Midbrain (tissue), 1 donor: ENCODE results near the gene FANK1.
"Not testable (repeated sequence)": the region's sequence is repeated elsewhere in the genome, so short reads cannot be mapped to it uniquely, and the experiment has no call there.

ENCODE experiments used
- DNase-seq: peaks from one replicate; lab custom pipeline; 2025; lab: John Stamatoyannopoulos, UW

The FANK1 gene

GRCh38 chr10:126022841-126023240, 126.5 kb downstream of the FANK1 start:
- no peak for DNase-seq

DNA sequence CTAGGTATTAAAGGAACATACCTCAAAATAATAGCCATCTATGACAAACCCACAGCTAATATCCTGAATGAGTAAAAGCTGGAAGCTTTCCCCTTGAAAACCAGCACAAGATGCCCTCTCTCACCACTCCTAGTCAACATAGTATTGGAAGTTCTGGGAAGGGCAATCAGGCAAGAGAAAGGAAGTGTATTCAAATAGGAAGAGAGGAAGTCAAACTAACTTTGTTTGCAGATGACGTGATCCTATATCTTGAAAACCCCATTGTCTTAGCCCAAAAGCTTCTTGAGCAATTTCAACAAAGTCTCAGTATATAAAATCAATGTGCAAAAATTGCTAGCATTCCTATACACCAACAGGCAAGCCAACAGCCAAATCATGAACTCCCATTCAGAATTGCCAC, 131.3 kb downstream of the FANK1 start:
- DNase-seq, result no peak

DNA sequence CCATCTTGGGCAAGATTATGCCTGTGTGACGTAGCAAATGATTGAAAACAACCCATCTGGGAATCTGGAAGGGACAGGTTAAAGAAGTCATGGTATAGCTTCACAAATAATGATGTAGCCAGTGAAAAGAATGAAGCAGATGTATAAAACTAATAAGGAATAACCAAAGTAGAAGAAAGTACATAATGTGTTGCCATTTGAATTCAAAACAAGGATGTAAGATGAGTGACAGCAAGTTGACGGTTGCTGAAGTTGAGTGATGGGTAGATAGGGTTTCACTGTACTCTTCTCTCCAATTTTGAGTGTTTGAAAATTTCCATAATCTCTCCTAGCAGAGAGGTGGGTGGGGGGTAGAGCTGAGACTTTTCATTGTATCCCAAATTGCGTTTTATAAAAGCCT, 133.6 kb downstream of the FANK1 start:
- DNase-seq, result no peak

- DNase-seq, result no peak
Measured at GRCh38 chr10:126034586-126034985, 138.2 kb downstream of the FANK1 start.

DNA sequence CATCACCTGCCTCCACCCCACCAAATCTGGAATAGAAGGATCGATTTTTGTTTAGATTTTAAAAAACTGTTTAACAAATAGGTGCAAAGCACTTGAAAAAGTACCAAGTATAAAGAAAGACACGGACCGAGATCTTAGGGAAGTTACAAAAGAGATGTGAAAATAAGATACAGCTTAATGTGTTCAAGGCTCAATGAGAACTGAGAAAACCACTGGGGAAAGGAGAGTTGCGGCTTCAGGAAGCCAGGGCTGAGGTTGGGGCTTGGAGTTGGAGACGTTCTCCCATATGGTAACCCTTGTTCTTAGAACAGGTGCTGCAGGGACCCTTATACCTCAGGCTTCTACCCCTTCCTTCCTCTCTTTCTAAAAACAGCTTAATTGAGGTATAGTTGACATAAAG, 140.2 kb downstream of the FANK1 start:
- DNase-seq, result no peak

GRCh38 chr10:126037946-126038345, 141.6 kb downstream of the FANK1 start:
- DNase-seq, result no peak

- DNase-seq, result no peak
Measured at GRCh38 chr10:126041117-126041516, 144.8 kb downstream of the FANK1 start.

DNA sequence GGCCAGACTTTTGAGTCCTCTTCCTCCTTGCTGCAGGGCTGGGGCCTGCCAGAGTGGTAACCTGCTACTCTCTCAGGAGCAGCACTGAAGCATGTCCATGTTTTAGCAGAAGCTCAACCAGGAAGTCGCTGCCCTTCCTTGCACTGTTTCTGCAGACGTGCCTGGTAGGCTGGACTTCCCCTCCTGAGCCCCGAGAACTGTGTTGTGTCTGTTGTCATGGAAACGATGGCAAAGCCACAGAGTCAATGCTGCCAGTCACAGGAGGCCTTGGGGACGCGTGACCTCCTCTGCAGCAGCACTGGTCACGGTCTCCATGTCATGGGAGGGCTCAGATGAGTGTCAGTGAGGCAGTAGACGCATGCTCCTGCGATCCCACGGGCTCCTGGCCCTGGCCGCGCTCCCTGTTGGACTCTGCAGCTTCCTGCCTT, 145.5 kb downstream of the FANK1 start:
- peak; percentile 48 for DNase-seq

GRCh38 chr10:126042354-126042753, 146.0 kb downstream of the FANK1 start:
- DNase-seq, result no peak

DNA sequence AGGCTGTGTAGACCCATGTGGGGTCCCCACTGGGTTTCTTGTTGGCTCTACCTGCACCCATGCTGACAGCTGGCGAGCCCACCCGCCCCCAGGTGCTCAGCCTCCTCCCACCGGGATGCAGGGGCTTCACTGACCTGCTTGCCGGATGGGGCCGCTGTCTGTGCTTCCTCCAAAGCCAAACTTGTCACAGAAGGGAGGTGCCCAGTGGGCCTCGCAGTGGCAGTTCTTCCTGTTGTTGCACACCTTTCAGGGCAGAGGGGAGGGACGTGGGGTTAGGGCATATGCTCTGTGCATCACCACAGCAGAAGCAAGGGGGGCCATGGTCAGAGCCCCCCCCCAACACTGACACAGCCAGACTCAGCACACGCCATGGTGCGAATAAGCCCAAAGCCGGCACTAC, 146.5 kb downstream of the FANK1 start:
- no peak for DNase-seq

GRCh38 chr10:126043389-126043788, 147.0 kb downstream of the FANK1 start:
- no peak for DNase-seq

DNA sequence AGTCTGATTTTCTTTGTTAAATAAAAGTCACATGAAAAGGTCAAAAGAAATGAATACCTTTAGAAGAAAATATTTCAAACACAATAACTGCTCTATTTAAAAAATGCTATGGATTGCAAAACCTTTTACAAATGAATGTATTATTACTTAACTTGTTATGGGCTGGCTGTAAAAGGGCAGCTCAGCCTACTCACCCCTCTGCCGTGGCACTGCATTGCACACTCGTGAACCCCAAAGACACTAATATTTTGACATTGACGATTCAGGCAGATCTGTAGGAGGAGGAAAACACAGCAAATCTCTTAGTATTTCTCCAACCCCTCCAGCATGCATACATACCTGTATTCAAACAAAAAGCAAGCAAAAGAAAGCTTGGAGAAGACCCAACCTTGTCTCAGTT, 149.5 kb downstream of the FANK1 start:
- no peak for DNase-seq

- no peak for DNase-seq
Measured at GRCh38 chr10:126046831-126047230, 150.5 kb downstream of the FANK1 start.

DNA sequence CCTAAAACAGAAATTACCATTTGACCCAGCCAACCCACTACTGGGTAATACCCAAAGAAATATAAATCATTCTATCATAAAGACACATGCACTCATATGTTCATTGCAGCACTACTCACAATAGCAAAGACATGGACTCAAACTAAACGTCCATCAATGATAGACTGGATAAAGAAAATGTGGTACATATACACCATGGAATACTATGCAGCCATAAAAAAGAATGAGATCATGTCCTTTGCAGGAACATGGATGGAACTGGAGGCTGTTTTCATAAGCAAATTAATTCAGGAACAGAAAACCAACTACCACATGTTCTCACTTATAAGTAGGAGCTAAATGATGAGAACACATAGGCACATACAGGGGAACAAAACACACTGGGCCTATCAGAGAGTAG, 151.4 kb downstream of the FANK1 start:
- not testable (repeated sequence) for DNase-seq

DNA sequence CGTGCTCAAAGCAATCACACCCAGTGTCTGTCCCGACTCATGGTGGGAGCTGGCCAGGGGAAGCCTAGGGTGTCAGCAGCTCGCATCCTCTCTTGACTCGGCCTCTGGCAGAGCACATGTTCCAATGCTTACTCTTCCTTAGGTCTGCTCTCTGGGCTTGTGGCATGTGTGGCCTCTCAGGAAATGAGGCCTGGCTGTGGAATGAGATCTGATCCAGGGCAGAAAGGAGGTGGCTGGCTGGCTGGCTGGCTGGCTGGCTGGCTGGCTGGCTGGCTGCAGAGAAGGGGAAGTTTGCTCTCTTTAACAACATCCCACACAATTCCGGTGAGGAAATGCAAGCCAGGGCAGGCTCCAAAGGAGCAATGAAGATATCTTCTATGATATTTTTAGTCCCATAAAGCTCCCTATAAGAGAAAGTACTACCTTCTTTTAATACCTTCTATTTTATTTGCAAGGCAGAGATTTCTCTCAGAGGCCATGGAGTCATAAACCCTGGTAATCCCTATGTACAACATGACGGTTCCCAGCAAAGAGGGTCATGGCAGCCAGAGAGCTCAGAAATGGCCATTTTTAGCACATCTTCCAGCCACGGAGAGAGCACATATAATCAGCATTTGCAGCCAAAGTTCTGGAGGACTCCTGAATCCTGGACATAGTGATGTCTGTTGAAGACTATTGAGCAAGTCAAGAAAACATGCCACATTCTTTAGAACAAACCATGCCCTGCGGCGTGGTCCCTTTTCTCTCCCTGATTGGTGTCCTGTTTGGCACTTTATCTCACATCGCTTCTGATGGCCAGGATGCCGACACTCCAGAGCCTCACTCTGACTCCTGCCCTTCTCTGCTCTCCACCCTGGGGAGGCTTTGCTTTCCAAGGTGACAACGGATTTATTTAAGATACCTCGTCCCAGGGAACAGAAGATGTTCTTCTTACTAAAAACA, 153.7 kb downstream of the FANK1 start:
- DNase-seq, result no peak

- no peak for DNase-seq
Measured at GRCh38 chr10:126052171-126052570, 155.8 kb downstream of the FANK1 start.

GRCh38 chr10:126054191-126054590, 157.8 kb downstream of the FANK1 start:
- DNase-seq, result no peak

- no peak for DNase-seq
Measured at GRCh38 chr10:126057494-126057893, 161.1 kb downstream of the FANK1 start.

DNA sequence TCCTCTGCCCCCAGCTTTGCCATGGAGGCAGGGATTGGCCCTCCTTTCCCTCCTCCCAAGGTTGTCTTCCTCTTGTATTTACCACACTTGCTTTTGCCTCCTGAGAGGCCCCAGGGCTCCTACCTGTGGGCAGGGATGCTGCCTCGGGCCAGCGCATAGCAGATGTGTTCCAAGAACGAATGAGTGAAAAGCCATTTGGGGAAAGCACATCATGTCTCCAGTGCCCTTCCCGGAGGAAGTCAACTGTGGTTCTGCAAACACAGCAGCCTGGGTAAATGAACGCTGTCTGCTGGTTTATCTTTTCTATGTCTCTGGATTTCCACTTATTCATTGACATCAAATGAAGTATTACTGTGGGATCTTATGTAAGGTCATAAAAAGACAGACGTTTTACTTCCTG, 161.7 kb downstream of the FANK1 start:
- no peak for DNase-seq

- DNase-seq, result no peak
Measured at GRCh38 chr10:126058507-126058906, 162.1 kb downstream of the FANK1 start.
